Gastrocnemius medialis (tissue), 4 donors: ENCODE results near the gene CCDC85B.

Experiments
- CTCF ChIP-seq, 5 experiments: fragments of 450-650 bp in 3 of 5; fragments of 200-600 bp in 2 of 5; sonication (generic) in 2 of 5; IDR thresholded peaks in 4 of 5; conservative IDR thresholded peaks in 1 of 5; 1 replicate in 4 of 5; 2 replicates in 1 of 5; pipeline ENCODE4 v1.5.1; 2016 to 2019; ENCODE audit warnings: antibody characterized with exemption in 5 of 5, mild to moderate bottlenecking in 3 of 5, moderate library complexity in 3 of 5
- POLR2A ChIP-seq, 2 donors: fragments of 450-650 bp; IDR thresholded peaks; one replicate each; pipeline ENCODE4 v1.6.1; 2017; ENCODE audit warnings: antibody characterized with exemption in 2 of 2, mild to moderate bottlenecking in 2 of 2, moderate library complexity in 2 of 2

DNA sequence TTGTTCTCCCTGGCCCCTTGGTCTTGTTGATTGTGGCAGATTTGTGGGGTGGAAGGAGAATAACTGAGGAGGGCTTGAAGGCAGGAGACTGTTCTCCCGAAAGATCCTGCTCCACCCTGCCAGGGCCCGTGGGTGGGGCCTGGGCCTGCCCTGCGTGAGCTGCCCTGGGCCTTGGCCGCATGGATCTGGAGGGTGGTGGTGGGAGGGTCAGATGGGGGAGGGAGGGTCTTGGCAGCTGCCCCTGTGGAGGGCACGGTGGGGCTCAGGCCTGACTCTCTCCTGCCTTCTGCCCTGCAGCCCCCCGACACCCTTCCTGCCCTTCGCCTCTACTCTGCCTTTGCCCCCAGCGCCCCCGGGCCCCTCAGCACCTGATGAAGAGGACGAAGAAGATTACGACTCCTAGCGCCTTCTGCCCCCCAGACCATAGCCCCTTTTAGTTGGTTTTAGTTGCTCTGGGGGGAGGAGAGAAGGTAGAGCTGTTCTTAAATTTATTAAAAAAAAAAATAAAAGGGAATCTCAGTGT, 30.6 kb downstream of the CCDC85B start:
- TF ChIP-seq CTCF (IDR thresholded peaks at IDR 0.05 in 4 of 5, conservative IDR thresholded peaks at IDR 0.05 in 1 of 5) (no peak), POLR2A (IDR thresholded peaks at IDR 0.05) (no peak)
